T-helper 2 cell treated with Interferon-gamma antibody and Interleukin-4, amounts not matched to agents 5 μg/mL and 100 μg/mL, for 36 hours (primary cell): Measurements from ENCODE around the gene MAPK8IP3.

Source experiments
- DNase-seq: peaks from one replicate; pipeline ENCODE4 v3.0.0; 2021; ENCODE audit warnings: low spot score
- H3K27ac Mint-ChIP-seq: one replicate; pipeline ENCODE4 v1.8.0; 2021; ENCODE audit warnings: mild to moderate bottlenecking, mixed read lengths
- H3K27me3 Mint-ChIP-seq: one replicate; pipeline ENCODE4 v1.8.0; 2021; ENCODE audit warnings: low read depth, mixed read lengths
- H3K36me3 Mint-ChIP-seq: one replicate; pipeline ENCODE4 v1.8.0; 2021; ENCODE audit warnings: low read depth, mixed read lengths
- H3K4me1 Mint-ChIP-seq: one replicate; pipeline ENCODE4 v1.8.0; 2021; ENCODE audit warnings: low read depth, mixed read lengths
- H3K4me3 Mint-ChIP-seq: one replicate; pipeline ENCODE4 v1.8.0; 2022; ENCODE audit warnings: mild to moderate bottlenecking, moderate library complexity, mixed read lengths
- H3K9me3 Mint-ChIP-seq: one replicate; pipeline ENCODE4 v1.8.0; 2021; ENCODE audit warnings: mixed read lengths

Gene MAPK8IP3

DNA sequence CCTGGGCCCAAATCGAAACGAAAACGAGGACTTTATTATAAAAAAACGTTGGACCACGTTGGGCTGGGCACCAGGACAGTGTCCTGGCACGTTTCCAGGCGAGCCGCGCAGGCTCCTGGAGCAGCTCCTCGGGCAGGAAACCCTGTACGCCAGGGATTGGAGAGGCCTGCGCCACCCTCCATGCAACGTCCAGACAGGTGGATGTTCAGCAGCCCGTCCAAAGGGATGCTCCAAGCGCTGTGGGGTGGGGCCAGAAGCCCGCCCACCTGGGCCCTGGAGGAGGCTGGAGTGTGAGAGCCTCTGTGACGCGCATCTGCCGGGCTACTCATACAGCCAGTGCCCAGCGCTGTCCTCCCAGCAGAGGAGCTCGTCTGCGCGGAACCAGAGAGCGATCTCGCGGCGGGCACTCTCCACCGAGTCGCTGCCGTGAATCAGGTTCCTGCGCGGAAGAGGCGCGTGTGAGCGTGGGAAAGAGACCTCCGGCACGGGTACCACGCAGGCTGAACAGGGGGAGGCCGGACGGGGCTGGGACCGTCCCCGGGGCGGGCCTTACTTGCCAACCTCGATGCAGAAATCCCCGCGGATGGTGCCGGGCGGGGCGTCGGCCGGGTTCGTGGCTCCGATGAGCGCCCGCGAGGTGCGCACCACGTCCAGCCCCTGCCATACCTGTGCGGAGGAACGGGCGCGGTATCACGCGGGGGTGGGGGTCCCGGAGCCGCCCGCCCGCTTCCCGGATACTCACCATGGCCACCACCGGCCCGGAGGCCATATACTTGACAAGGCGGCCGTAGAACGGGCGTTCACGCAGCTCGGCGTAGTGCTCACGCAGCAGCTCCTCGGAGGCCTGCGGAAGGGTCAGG, 64.6 kb downstream of the MAPK8IP3 start:
- peaks cover 22% of the 10 kb centered on the region for H3K36me3 Mint-ChIP-seq
- DNase-seq = peak; percentile 39
- H3K27ac Mint-ChIP-seq = peak overlapping the region; percentile 65
- peaks cover 2% of the 10 kb centered on the region for H3K4me1 Mint-ChIP-seq
- H3K9me3 Mint-ChIP-seq = no peaks in the 10 kb centered on the region
- peak overlapping the region; percentile 74 for H3K4me3 Mint-ChIP-seq
- H3K27me3 Mint-ChIP-seq = no peaks in the 10 kb centered on the region

DNA sequence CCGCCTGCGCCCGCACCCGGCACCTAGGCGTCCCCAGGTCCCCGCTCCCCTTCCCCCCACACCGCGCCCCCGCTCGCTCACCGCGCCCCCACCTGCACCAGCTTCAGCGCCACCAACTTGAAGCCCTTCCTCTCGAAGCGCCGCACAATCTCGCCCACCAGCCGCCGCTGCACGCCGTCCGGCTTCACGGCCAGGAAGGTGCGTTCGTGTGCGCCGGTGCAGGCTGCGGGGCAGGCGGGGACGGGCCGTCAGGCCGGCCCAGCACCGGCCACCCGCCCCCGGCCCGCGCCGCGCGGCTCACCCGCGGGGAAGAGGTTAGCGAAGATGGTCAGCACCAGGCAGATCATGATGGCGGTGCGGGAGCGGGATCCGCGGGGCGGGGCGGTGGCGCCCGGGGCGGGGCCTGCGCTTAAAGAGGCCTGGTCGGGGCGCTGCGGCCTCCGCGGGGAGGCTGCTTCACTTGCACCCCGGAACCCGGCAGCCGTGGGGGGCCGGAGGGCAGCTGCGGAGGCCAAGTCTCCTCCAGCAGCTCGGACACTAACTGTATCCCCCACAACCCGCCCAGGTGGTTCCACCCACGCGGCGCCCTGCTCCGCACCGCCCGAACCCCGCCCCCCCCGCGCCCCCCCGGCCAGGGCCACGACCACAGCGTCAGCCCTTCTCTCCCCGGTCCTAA, 65.3 kb downstream of the MAPK8IP3 start, which contains the start of gene NME3:
Gene NME3, minus strand, starts transcription at position 356 of the 676 bp plus-strand sequence. Its CDS starts 9 bp downstream, at position 347.
- no peaks in the 10 kb centered on the region for H3K9me3 Mint-ChIP-seq
- peak within 1 kb of the TSS; percentile 98 for H3K4me3 Mint-ChIP-seq
- H3K4me1 Mint-ChIP-seq = peaks cover 2% of the 10 kb centered on the region
- peaks cover 20% of the 10 kb centered on the region for H3K36me3 Mint-ChIP-seq
- peak; percentile 83 for DNase-seq
- no peaks in the 10 kb centered on the region for H3K27me3 Mint-ChIP-seq
- H3K27ac Mint-ChIP-seq = peak within 1 kb of the TSS; percentile 97

DNA sequence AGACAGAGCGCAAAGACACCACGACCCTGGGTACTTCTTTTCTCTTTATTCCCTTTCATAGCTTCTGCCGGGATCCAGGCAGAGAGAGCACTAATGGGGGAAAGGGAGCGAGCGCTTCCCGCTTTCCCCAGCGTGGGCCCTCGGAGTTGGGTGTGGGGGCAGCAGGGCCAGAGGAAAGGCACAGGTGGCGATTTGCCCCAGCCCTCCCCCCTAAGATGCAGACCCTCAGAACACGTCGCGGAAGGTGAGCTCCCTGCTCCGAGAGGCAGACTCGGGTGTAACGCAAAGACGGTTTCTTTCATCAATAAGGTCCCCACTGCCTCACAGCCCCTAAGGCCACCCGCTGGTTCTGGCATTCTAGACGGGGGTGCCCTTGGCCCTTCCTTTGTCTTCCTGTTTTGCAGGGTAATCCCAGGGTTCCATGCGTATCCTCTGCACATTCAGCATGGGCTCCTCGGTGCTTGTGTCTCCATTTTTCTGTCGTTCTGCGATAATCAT, 65.9 kb downstream of the MAPK8IP3 start:
- H3K4me3 Mint-ChIP-seq = peak overlapping the region; percentile 98
- H3K9me3 Mint-ChIP-seq = no peaks in the 10 kb centered on the region
- H3K36me3 Mint-ChIP-seq = peaks cover 20% of the 10 kb centered on the region
- peaks cover 2% of the 10 kb centered on the region for H3K4me1 Mint-ChIP-seq
- no peak for DNase-seq
- H3K27me3 Mint-ChIP-seq = no peaks in the 10 kb centered on the region
- peak overlapping the region; percentile 97 for H3K27ac Mint-ChIP-seq

DNA sequence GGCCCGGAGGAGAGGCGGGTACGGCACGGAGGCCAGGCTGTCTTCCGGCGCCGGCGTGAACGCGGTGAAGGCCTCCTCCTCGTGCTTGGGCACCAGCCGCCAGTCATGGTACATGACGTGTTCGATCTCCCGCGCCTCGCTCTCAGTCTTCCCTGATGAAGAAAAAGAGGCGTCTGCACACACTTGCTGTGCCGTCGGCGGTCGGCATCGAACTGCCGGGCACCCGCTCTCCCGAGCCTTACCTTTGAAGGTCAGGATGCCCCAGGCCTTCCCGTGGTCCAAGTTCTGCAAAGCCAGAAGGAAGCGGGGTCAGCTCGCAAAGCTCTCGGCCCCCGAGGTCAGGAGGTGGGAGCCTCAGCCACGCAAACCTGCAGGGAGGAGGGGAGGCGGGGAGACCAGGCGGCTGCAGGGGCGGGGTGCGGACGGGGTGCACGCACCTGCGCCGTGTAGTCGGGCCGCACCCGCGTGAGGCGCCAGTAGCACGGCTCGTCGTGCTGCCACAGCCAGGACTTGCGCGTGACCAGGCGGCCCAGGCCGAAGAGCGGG, 66.4 kb downstream of the MAPK8IP3 start, which contains the start of gene EME2:
Gene EME2, plus strand, starts transcription at position 449 of the 546 bp plus-strand sequence. CDS start 418 bp downstream, outside the sequence.
- H3K27ac Mint-ChIP-seq = peak within 1 kb of the TSS; percentile 97
- no peaks in the 10 kb centered on the region for H3K9me3 Mint-ChIP-seq
- H3K36me3 Mint-ChIP-seq = peaks cover 18% of the 10 kb centered on the region

DNA sequence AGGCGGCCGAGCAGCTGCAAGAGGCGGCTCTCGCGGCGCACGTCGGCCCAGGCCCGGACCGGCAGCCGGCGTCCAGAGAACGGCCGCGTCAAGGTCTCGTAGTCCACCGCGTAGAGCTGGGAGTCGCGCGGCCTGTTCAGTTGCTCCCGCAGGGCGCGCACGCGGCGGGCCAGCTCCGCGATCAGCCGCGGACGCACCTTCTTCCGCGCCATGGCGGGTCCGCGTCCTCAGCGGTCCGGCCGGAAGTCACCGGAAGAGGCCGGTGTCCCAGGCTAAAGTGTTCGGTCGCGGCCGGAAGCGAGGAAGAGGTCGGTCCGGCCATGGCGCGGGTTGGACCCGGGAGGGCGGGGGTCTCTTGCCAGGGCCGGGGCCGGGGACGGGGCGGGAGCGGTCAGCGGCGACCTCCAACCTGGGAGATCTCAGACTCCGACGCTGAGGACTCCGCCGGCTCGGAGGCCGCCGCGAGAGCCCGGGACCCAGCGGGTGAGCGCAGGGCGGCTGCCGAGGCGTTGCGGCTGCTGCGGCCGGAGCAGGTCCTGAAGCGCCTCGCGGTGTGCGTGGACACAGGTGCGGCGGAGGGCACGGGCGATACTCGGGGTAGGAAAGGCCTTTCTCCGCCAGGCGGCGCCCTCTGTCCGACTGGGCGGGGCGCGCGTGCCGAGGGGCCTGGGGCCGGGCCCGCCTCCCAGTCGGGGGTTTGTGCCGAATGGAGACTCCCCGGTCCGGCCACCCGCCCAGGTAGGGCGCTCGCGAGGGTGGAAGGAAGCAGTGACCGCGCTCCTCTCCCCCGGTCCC, 67.1 kb downstream of the MAPK8IP3 start, which contains the start of gene MRPS34:
Gene MRPS34, minus strand, starts transcription at position 227 of the 795 bp plus-strand sequence. Its CDS starts 15 bp downstream, at position 212.
- Mint-ChIP-seq H3K9me3 (no peaks in the 10 kb centered on the region), H3K36me3 (peaks cover 15% of the 10 kb centered on the region), H3K4me3 (peak within 1 kb of the TSS; percentile 98), H3K27ac (peak within 1 kb of the TSS; percentile 97), H3K27me3 (no peaks in the 10 kb centered on the region), H3K4me1 (peaks cover 2% of the 10 kb centered on the region)
- peak; percentile 82 for DNase-seq

More for the DNA sequence above, 66.4 kb downstream of the MAPK8IP3 start, which contains the start of gene EME2:
- peaks cover 2% of the 10 kb centered on the region for H3K4me1 Mint-ChIP-seq
- no peaks in the 10 kb centered on the region for H3K27me3 Mint-ChIP-seq
- H3K4me3 Mint-ChIP-seq = peak within 1 kb of the TSS; percentile 98
- DNase-seq = peak; percentile 45

DNA sequence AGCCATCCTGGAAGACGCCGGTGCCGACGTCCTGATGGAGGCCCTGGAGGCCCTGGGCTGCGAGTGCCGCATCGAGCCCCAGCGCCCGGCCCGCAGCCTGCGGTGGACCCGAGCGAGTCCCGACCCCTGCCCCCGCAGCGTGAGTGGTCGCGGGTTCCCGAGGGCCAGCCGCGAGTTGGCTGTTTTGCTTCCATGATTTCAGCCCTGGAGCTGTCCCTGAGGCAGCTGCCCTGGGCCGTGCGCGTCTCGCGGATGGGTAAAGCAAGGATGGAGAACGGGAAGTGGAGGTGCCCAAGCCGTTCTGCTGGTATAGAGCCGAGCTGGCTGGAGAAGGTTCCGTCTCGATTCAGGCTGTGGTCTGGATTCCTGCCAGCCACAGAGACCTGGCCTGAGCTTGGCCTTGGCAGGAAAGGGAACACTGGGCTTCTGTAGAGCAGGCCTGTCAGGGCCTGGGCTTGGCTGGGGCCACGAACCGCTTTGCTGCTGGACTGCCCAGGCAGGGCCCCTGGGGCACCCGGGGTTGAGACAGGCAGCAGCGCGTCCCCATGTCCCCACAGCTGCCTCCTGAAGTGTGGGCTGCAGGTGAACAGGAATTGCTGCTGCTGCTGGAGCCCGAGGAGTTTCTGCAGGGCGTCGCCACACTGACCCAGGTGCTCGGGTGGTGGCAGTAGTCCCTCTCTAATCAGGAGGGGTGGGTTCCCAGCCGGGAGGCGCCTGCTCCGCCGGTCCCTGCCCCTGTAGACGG, 67.9 kb downstream of the MAPK8IP3 start:
- Mint-ChIP-seq H3K36me3 (peaks cover 12% of the 10 kb centered on the region), H3K9me3 (no peaks in the 10 kb centered on the region), H3K27me3 (no peaks in the 10 kb centered on the region), H3K4me3 (peak overlapping the region; percentile 98), H3K4me1 (peaks cover 2% of the 10 kb centered on the region), H3K27ac (peak overlapping the region; percentile 60)
- DNase-seq = no peak

DNA sequence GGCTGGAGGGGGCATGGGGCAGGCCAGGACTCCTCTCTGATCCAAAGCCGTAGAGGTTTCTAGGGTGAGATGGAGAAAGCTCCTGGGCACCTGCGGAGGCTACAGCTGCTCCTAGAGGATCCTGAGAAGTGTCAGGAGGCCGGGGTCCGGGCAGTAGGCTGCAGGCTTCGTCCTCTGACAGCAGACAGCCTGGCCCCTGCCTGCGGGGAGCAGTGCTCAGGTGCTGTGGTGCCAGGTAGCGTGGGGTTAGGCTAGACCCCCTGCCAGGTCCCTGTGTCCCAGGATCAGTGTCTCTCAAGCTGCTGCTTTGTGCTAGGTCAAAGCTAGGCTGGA, 68.4 kb downstream of the MAPK8IP3 start:
- Mint-ChIP-seq H3K27me3 (no peaks in the 10 kb centered on the region), H3K4me3 (no peak overlapping the region), H3K9me3 (no peaks in the 10 kb centered on the region), H3K27ac (no peak overlapping the region), H3K4me1 (peaks cover 2% of the 10 kb centered on the region), H3K36me3 (peaks cover 12% of the 10 kb centered on the region)
- no peak for DNase-seq

DNA sequence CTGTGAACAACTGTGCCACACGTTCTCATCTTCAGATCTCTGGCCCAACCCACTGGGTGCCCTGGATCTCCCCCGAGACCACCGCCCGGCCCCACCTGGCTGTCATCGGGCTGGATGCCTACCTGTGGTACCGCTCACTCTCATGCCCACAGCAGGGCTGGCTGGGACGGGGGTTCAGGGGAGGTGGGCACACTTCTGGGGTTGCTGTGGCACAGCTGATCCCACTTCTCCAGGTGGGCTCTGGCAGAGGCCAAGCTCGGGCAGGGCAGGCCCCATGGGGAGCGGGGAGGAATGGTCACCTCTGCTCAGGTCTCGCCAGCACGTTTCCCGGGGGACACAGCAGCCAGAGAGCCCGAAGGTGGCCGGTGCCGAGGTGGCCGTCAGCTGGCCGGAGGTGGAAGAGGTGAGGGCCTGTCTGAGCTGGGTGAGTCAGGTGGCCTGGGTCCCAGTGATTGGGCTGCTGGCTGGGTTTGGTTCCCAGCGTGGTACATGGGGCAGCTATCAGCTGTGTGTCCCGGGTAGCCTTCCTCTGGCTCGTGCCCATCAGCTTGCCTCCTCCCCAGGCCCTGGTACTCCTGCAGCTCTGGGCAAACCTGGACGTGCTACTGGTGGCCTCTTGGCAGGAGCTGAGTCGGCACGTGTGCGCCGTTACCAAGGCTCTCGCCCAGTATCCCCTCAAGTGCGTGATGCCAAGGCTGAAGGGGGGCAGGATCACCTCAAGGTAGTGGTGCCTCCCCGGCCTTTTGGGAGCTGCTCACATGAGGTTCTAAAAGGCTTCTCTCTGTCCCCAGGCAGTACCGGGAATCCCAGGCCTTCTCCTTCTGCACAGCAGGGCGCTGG, 69.2 kb downstream of the MAPK8IP3 start:
- DNase-seq = no peak
- Mint-ChIP-seq H3K4me1 (peaks cover 2% of the 10 kb centered on the region), H3K27ac (no peak overlapping the region), H3K4me3 (peak overlapping the region; percentile 40), H3K27me3 (no peaks in the 10 kb centered on the region), H3K9me3 (no peaks in the 10 kb centered on the region), H3K36me3 (peaks cover 10% of the 10 kb centered on the region)

DNA sequence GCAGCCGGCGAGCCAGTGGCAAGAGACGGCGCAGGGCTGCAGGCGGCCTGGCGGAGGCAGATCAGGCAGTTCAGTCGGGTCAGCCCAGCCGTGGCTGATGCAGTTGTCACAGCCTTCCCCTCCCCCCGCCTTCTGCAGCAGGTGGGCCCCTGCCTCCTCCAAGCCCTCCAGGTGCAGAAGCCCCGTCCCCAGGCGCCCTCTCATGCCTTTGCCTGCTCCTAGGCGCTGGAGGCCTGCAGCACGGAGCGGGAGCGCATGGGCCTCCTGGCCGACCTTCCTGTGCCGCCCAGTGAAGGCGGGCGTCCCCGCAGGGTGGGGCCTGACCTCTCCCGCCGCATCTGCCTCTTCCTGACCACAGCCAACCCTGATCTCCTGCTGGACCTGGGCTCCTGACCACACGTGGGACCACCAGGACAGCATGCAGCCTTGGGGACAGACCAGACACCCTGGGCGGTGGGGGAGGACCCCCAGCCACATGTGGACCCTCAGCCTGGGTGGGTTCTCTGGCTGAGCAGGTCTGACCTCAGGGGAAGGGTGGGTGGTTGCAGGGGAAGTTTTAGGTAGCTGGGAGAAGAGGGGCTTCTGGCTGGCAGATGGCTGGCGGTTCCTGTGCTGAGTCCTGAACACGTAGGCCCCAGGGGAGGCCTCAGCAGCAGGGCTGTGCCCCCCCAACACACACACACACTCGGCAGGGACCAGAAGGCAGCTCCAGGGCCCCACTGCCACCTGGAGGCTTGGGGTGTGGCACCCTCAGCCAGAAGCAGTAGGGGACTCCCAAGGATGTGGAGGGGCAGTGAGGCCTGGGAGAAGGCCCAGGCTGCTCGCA, 70.1 kb downstream of the MAPK8IP3 start:
- Mint-ChIP-seq H3K36me3 (peaks cover 9% of the 10 kb centered on the region), H3K4me1 (peaks cover 2% of the 10 kb centered on the region), H3K4me3 (no peak overlapping the region), H3K9me3 (no peaks in the 10 kb centered on the region), H3K27ac (no peak overlapping the region), H3K27me3 (no peaks in the 10 kb centered on the region)
- DNase-seq = no peak

DNA sequence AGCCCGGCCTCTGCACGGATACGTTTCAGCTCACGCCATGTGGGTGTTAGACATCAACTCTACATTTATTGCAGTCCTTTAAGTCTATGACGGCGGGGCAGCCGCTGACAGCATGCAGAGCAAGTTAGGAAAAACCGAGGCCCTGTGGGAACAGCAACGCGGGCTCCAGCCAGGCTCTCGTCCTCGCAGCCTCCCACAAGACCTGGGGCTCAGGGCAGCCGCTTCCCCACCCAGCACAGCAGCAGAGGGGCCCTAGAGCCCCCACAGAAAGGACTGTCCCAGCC, 70.6 kb downstream of the MAPK8IP3 start:
- peaks cover 6% of the 10 kb centered on the region for H3K4me1 Mint-ChIP-seq
- peaks cover 9% of the 10 kb centered on the region for H3K36me3 Mint-ChIP-seq
- no peak overlapping the region for H3K27ac Mint-ChIP-seq
- DNase-seq = no peak
- no peak overlapping the region for H3K4me3 Mint-ChIP-seq
- H3K27me3 Mint-ChIP-seq = no peaks in the 10 kb centered on the region
- H3K9me3 Mint-ChIP-seq = no peaks in the 10 kb centered on the region

DNA sequence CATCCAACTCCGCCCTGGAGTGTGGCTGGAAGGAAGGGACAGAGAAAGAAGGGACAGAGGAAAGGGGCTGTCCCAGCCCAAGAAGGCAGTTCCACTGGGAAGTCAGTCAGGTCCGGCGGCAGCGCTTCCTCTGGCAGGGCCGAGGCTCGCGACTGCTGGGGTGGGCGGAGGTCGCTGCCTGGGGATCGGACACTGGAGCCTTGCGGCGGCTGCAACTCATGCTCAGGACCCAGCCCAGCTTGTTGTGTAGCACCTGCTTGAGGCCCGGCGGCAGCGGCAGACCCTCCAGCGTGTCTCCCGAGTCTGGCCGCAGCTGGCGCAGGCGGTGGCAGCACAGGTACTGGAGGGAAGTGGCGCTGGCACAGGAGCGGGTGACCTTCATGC, 71.0 kb downstream of the MAPK8IP3 start:
- Mint-ChIP-seq H3K4me1 (peaks cover 6% of the 10 kb centered on the region), H3K4me3 (no peak overlapping the region), H3K27me3 (no peaks in the 10 kb centered on the region), H3K36me3 (peaks cover 6% of the 10 kb centered on the region), H3K9me3 (no peaks in the 10 kb centered on the region), H3K27ac (no peak overlapping the region)
- no peak for DNase-seq
